DND-41 (cell line): ENCODE results near the gene SFRP4.

Experiments
- ATAC-seq: fragments of 200-7000 bp; cut with Tn5 transposase; 3 replicates; pipeline ENCODE4 v1.9.1; 2021; ENCODE audit warnings: low read depth; ENCODE audit not compliant: insufficient read depth
- DNase-seq: peaks from one replicate; pipeline ENCODE4 v3.0.0-alpha.2; 2020
- H2AFZ ChIP-seq: 2 replicates; pipeline ENCODE4 v1.6.0; 2012; ENCODE audit warnings: low read depth, low read length
- H3K27ac ChIP-seq: 2 replicates; pipeline ENCODE4 v1.5.1; 2012; ENCODE audit warnings: low read length, inconsistent platforms
- H3K27me3 ChIP-seq: fragments of 200-600 bp; sonication (generic); 2 replicates; pipeline ENCODE4 v1.6.0; 2012; ENCODE audit warnings: low read length, mild to moderate bottlenecking, inconsistent platforms; ENCODE audit not compliant: insufficient read depth, poor library complexity
- H3K36me3 ChIP-seq: 2 replicates; pipeline ENCODE4 v1.5.1; 2012; ENCODE audit warnings: low read length, inconsistent platforms; ENCODE audit not compliant: insufficient read depth
- H3K4me1 ChIP-seq: 2 replicates; pipeline ENCODE4 v1.5.1; 2012; ENCODE audit warnings: mild to moderate bottlenecking, low read length; ENCODE audit not compliant: insufficient read depth
- H3K4me2 ChIP-seq: 2 replicates; pipeline ENCODE4 v1.6.0; 2012; ENCODE audit warnings: mild to moderate bottlenecking, moderate library complexity, low read length, inconsistent platforms; ENCODE audit not compliant: insufficient read depth
- H3K4me3 ChIP-seq, 2 experiments: fragments of 200-600 bp in 1 of 2; shearing (Covaris generic) in 1 of 2; 2 replicates each; pipeline ENCODE4 v1.5.1; 2012 to 2016; ENCODE audit warnings: inconsistent platforms in 2 of 2, low read length in 2 of 2, mild to moderate bottlenecking in 2 of 2, low read depth in 1 of 2, moderate library complexity in 1 of 2
- H3K79me2 ChIP-seq: 2 replicates; pipeline ENCODE4 v1.6.0; 2012; ENCODE audit warnings: low read length, inconsistent platforms; ENCODE audit not compliant: insufficient read depth
- H3K9ac ChIP-seq: 2 replicates; pipeline ENCODE4 v1.6.0; 2012; ENCODE audit warnings: low read depth, mild to moderate bottlenecking, inconsistent platforms, low read length, moderate library complexity
- H3K9me3 ChIP-seq: 2 replicates; pipeline ENCODE4 v1.5.1; 2012; ENCODE audit warnings: low read length, moderate library complexity, mild to moderate bottlenecking, inconsistent platforms; ENCODE audit not compliant: insufficient read depth, severe bottlenecking
- H4K20me1 ChIP-seq: 2 replicates; pipeline ENCODE4 v1.6.0; 2012; ENCODE audit warnings: low read length; ENCODE audit not compliant: insufficient read depth
- EZH2 ChIP-seq: IDR thresholded peaks from 3 replicates; pipeline ENCODE4 v1.6.1; 2012; ENCODE audit warnings: borderline replicate concordance, low read depth, mild to moderate bottlenecking, moderate library complexity, low read length, inconsistent platforms; ENCODE audit not compliant: severe bottlenecking
- TF ChIP-seq, protein P1 (sequence below): IDR thresholded peaks from 2 replicates; pipeline ENCODE4 v1.5.1; 2012; ENCODE audit warnings: borderline replicate concordance, low read length, moderate library complexity, mild to moderate bottlenecking; ENCODE audit not compliant: poor library complexity, severe bottlenecking; ENCODE audit errors: extremely low read depth

Gene SFRP4

DNA sequence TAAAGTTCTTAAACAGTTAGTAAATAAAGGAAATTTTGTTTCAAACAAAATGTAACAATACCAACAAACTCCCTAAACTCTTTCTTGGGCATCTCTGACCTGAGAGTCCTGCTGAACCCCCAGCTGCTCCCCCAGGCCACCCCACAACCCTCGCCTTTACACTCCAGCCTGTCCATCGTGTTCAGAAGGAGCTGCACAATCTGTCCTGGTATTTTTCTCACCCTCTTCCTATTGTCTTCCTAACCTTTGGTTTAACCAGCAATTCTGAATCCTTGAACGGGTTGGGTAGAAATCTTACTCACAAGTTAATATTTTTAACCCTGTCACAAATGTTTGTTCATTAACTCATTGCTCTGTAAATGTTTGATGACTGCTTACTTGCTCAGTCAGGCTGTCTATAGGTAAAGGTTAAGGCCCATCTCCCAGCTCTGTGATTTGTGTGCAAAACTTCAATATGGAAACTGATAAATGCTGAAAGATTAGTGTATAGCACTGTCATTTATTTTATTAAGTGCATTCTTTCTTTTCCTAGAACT lies 16.8 kb downstream of the SFRP4 start:
- no peak overlapping the region for H2AFZ ChIP-seq
- TF ChIP-seq EZH2, result no peak
- TF ChIP-seq, protein P1, sequence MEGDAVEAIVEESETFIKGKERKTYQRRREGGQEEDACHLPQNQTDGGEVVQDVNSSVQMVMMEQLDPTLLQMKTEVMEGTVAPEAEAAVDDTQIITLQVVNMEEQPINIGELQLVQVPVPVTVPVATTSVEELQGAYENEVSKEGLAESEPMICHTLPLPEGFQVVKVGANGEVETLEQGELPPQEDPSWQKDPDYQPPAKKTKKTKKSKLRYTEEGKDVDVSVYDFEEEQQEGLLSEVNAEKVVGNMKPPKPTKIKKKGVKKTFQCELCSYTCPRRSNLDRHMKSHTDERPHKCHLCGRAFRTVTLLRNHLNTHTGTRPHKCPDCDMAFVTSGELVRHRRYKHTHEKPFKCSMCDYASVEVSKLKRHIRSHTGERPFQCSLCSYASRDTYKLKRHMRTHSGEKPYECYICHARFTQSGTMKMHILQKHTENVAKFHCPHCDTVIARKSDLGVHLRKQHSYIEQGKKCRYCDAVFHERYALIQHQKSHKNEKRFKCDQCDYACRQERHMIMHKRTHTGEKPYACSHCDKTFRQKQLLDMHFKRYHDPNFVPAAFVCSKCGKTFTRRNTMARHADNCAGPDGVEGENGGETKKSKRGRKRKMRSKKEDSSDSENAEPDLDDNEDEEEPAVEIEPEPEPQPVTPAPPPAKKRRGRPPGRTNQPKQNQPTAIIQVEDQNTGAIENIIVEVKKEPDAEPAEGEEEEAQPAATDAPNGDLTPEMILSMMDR, result no peak
- no peaks in the 10 kb centered on the region for H3K4me1 ChIP-seq
- H3K27me3 ChIP-seq, result peaks cover 11% of the 10 kb centered on the region
- H3K9ac ChIP-seq, result no peak overlapping the region
- no peak overlapping the region for H3K4me3 ChIP-seq
- no peaks in the 10 kb centered on the region for H4K20me1 ChIP-seq
- H3K27ac ChIP-seq, result no peak overlapping the region
- no peaks in the 10 kb centered on the region for H3K9me3 ChIP-seq
- ATAC-seq, result no peak
- H3K36me3 ChIP-seq, result no peaks in the 10 kb centered on the region
- H3K4me2 ChIP-seq, result no peak overlapping the region
- H3K79me2 ChIP-seq, result no peaks in the 10 kb centered on the region
- no peak for DNase-seq

DNA sequence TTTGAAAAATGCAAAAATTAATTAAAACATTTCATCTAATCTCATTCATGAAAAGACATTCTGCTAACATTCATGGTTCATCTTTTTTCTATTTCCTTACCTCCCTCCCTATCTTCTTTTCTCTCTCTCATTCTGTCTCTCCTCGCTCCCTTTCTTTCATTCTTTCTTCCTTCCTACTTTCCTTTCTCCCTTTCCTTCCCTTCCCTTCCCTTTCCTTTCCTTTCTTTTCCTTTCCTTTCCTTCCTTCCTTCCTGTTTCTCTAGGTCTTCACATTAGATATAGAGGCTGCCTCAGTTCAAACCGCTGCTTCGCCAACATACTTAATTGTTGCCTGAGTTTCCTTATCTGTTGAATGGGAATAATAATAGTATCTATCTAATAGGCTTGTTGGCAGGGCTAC lies 21.9 kb downstream of the SFRP4 start:
- no peaks in the 10 kb centered on the region for H4K20me1 ChIP-seq
- H3K79me2 ChIP-seq, result no peaks in the 10 kb centered on the region
- H3K36me3 ChIP-seq, result no peaks in the 10 kb centered on the region
- DNase-seq, result no peak
- H3K4me2 ChIP-seq, result no peak overlapping the region
- no peak for ATAC-seq
- H3K27me3 ChIP-seq, result peaks cover 6% of the 10 kb centered on the region
- no peak overlapping the region for H3K4me3 ChIP-seq
- no peak overlapping the region for H3K9ac ChIP-seq
- no peaks in the 10 kb centered on the region for H3K9me3 ChIP-seq
- TF ChIP-seq EZH2, result no peak
- TF ChIP-seq, protein P1, result no peak
- no peak overlapping the region for H2AFZ ChIP-seq
- H3K27ac ChIP-seq, result no peak overlapping the region
- H3K4me1 ChIP-seq, result no peaks in the 10 kb centered on the region

DNA sequence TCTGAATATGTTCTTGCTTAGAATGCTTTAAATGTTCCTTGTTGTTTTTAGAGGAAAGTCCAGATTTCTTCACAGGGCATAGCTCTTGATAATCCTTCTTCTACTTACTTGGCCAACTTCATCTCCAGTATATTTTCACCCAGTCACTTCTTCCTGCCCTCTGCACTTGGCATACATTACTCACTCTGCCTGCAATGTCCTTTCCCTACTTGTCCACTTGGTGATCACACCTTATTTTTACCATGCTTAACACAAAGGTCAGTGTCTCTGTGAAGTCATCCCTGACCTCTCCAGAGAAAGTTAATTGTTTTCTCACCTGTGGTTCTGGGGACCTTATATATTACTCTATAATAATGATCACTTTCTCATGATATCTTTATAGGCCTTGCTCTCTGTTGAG lies 23.3 kb downstream of the SFRP4 start:
- no peak overlapping the region for H3K9ac ChIP-seq
- H3K4me3 ChIP-seq, result no peak overlapping the region
- no peaks in the 10 kb centered on the region for H3K36me3 ChIP-seq
- no peak overlapping the region for H3K27ac ChIP-seq
- no peak for TF ChIP-seq EZH2
- TF ChIP-seq, protein P1, result no peak
- no peaks in the 10 kb centered on the region for H3K4me1 ChIP-seq
- ATAC-seq (no peak), DNase-seq (no peak)
- H3K27me3 ChIP-seq, result peaks cover 6% of the 10 kb centered on the region
- H3K4me2 ChIP-seq, result no peak overlapping the region
- no peaks in the 10 kb centered on the region for H3K9me3 ChIP-seq
- no peaks in the 10 kb centered on the region for H3K79me2 ChIP-seq
- no peak overlapping the region for H2AFZ ChIP-seq
- no peaks in the 10 kb centered on the region for H4K20me1 ChIP-seq

DNA sequence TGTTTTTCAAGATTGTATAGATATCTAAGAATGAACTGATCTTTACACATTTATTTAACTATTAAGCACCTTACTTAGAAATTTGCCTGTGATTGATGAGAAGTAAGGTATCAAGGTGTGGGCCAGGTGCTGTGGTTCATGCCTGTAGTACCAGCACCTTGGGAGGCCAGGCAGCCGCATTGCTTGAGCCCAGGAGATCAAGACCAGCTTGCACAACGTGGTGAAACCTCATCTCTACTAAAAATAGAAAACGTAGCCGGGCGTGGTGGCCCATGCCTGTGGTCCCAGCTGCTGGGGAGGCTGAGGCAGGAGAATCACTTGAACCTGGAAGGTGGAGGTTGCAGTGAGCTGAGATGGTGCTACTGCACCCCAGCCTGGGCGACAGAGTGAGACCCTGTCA lies 34.5 kb downstream of the SFRP4 start:
- Histone ChIP-seq H3K79me2 (no peaks in the 10 kb centered on the region), H3K36me3 (no peaks in the 10 kb centered on the region), H2AFZ (no peak overlapping the region), H3K9me3 (no peaks in the 10 kb centered on the region), H3K27me3 (peaks cover 4% of the 10 kb centered on the region), H4K20me1 (no peaks in the 10 kb centered on the region), H3K4me1 (no peaks in the 10 kb centered on the region), H3K9ac (no peak overlapping the region), H3K4me3 (no peak overlapping the region), H3K27ac (no peak overlapping the region), H3K4me2 (no peak overlapping the region)
- DNase-seq (no peak), ATAC-seq (no peak)
- TF ChIP-seq, protein P1, result no peak
- no peak for TF ChIP-seq EZH2
